PC-9 (cell line): Measurements from ENCODE around the gene ZNF282. TPM values are rescaled to one million over a fixed set of nuclear protein-coding genes. Genes with fewer than 3 reads are reported as not detected.

Source experiments
- BruUV-seq: library from RNA; stranded (reverse); fragments of 400-500 nt; replicated peaks from 2 replicates; lab custom pipeline; 2021; lab: Mats Ljungman, UMichigan
- CTCF ChIA-PET: fragments of 300-600 bp; sonication (Branson Sonifier 250); formaldehyde crosslinking; loops from one replicate; lab custom pipeline; 2022; ENCODE audit warnings: antibody characterized with exemption; lab: Charles Lee
- POLR2A ChIA-PET: fragments of 300-600 bp; sonication (Branson Sonifier 250); formaldehyde crosslinking; loops from one replicate; lab custom pipeline; 2022; ENCODE audit warnings: antibody characterized with exemption; ENCODE audit not compliant: unreplicated experiment; lab: Charles Lee
- DNase-seq, 2 experiments: peaks; one replicate each; pipeline versions ENCODE4 v3.0.0 to v3.0.0-alpha.2; 2015 to 2022; ENCODE audit warnings: mixed read lengths in 1 of 2
- H2AFZ ChIP-seq: fragments of 200-600 bp; sonication (generic); 2 replicates; pipeline ENCODE4 v1.8.1; 2017; ENCODE audit warnings: antibody characterized with exemption
- H3F3A ChIP-seq: fragments of 200-600 bp; sonication (generic); 2 replicates; pipeline ENCODE4 v1.8.1; 2017; ENCODE audit warnings: antibody characterized with exemption, mild to moderate bottlenecking, low read depth; ENCODE audit not compliant: insufficient read depth
- H3K27ac ChIP-seq: fragments of 200-600 bp; sonication (generic); 2 replicates; pipeline ENCODE4 v1.6.1; 2016; ENCODE audit warnings: mixed run types
- H3K27me3 ChIP-seq: fragments of 200-600 bp; sonication (generic); 2 replicates; pipeline ENCODE4 v1.6.1; 2016; ENCODE audit warnings: low read depth, mixed run types; ENCODE audit not compliant: insufficient read depth
- H3K36me3 ChIP-seq: fragments of 200-600 bp; sonication (generic); 2 replicates; pipeline ENCODE4 v1.6.1; 2016; ENCODE audit warnings: low read depth, mixed run types
- H3K4me1 ChIP-seq: fragments of 200-600 bp; sonication (generic); replicated peaks from 2 replicates; pipeline ENCODE4 v1.6.1; 2016; ENCODE audit warnings: mixed run types; ENCODE audit not compliant: insufficient read depth
- H3K4me2 ChIP-seq: fragments of 200-600 bp; sonication (generic); 2 replicates; pipeline ENCODE4 v1.6.1; 2017; ENCODE audit warnings: mixed run types
- H3K4me3 ChIP-seq: fragments of 200-600 bp; sonication (generic); 2 replicates; pipeline ENCODE4 v1.6.1; 2016; ENCODE audit warnings: mixed run types
- H3K79me2 ChIP-seq: fragments of 200-600 bp; sonication (generic); 2 replicates; pipeline ENCODE4 v1.6.1; 2017; ENCODE audit warnings: low read depth, mixed run types
- H3K9me2 ChIP-seq: fragments of 200-600 bp; sonication (generic); 2 replicates; pipeline ENCODE4 v1.8.1; 2017; ENCODE audit warnings: mild to moderate bottlenecking; ENCODE audit not compliant: insufficient read depth
- H3K9me3 ChIP-seq: fragments of 200-600 bp; sonication (generic); 2 replicates; pipeline ENCODE4 v1.8.1; 2016; ENCODE audit warnings: low read depth; ENCODE audit not compliant: insufficient read depth
- H4K20me1 ChIP-seq: fragments of 200-600 bp; sonication (generic); 2 replicates; pipeline ENCODE4 v1.8.1; 2017; ENCODE audit not compliant: insufficient read depth
- CTCF ChIP-seq: fragments of 200-600 bp; sonication (generic); conservative IDR thresholded peaks from 2 replicates; pipeline ENCODE4 v1.6.1; 2017; ENCODE audit warnings: mixed run types, antibody characterized with exemption, mild to moderate bottlenecking, moderate library complexity
- EZH2 ChIP-seq: fragments of 200-600 bp; sonication (generic); IDR thresholded peaks from 2 replicates; pipeline ENCODE4 v1.8.0; 2017; ENCODE audit warnings: antibody characterized with exemption, low read depth
- intact Hi-C: fragments of 100-400 bp; cut with micrococcal nuclease; formaldehyde crosslinking; loops from one replicate; pipeline ENCODE4 v1.10.0; 2022; ENCODE audit not compliant: unreplicated experiment
- total RNA-seq: library from RNA; stranded (reverse); gene quantifications from 2 replicates; pipeline ENCODE4 v1.2.3, GENCODE V29; 2021

The ZNF282 gene
- total RNA-seq, 1 experiment from 2014 or later, result 35.9 TPM

- Histone ChIP-seq H3K27ac (no peak overlapping the region), H3K4me1 (peaks cover 7% of the 10 kb centered on the region; the same call in 1 of the 2 replicates), H4K20me1 (peaks cover 4% of the 10 kb centered on the region; the same call in 1 of the 2 replicates), H3K9me2 (no peaks in the 10 kb centered on the region), H3K79me2 (no peaks in the 10 kb centered on the region), H3K27me3 (no peaks in the 10 kb centered on the region), H3F3A (peaks cover 26% of the 10 kb centered on the region), H2AFZ (no peak overlapping the region), H3K9me3 (no peaks in the 10 kb centered on the region), H3K36me3 (peaks cover 20% of the 10 kb centered on the region), H3K4me2 (no peak overlapping the region), H3K4me3 (no peak overlapping the region)
- intact Hi-C loops, result no loop called here
- TF ChIP-seq CTCF (no peak), EZH2 (no peak)
- peak in 1 of 2 experiments; percentile 13 for DNase-seq
- BruUV-seq, result no TSS peak
- ChIA-PET POLR2A (no interaction called here), CTCF (no interaction called here)
These were observed 61.2 kb downstream of the ZNF282 start for GRCh38 chr7:149256568-149256967.

- no peak overlapping the region for H3K4me2 ChIP-seq
- intact Hi-C loops, result no loop called here
- no peak overlapping the region for H2AFZ ChIP-seq
- H3K27ac ChIP-seq, result no peak overlapping the region
- H3K36me3 ChIP-seq, result peaks cover 14% of the 10 kb centered on the region
- DNase-seq, result peak in 1 of 2 experiments; percentile 41
- H3K4me3 ChIP-seq, result no peak overlapping the region
- no peaks in the 10 kb centered on the region for H3K79me2 ChIP-seq
- no peaks in the 10 kb centered on the region for H3K9me2 ChIP-seq
- no peaks in the 10 kb centered on the region for H3K9me3 ChIP-seq
- ChIA-PET POLR2A (no interaction called here), CTCF (no interaction called here)
- no TSS peak for BruUV-seq
- no peaks in the 10 kb centered on the region for H3K27me3 ChIP-seq
- peaks cover 28% of the 10 kb centered on the region for H3F3A ChIP-seq
- no peak for TF ChIP-seq EZH2
- TF ChIP-seq CTCF, result no peak
- peaks cover 7% of the 10 kb centered on the region; the same call in 1 of the 2 replicates for H3K4me1 ChIP-seq
- peaks cover 1% of the 10 kb centered on the region; the same call in 1 of the 2 replicates for H4K20me1 ChIP-seq
These were observed 61.8 kb downstream of the ZNF282 start for GRCh38 chr7:149257146-149257545.

- Histone ChIP-seq H3K9me3 (no peaks in the 10 kb centered on the region), H3K4me2 (peak overlapping the region; percentile 90), H3K9me2 (no peaks in the 10 kb centered on the region), H3K4me1 (peaks cover 16% of the 10 kb centered on the region; the same call in 1 of the 2 replicates), H3K79me2 (peaks cover 19% of the 10 kb centered on the region), H3K27me3 (no peaks in the 10 kb centered on the region), H3K4me3 (peak overlapping the region; percentile 89), H3F3A (peaks cover 33% of the 10 kb centered on the region), H2AFZ (peak overlapping the region; percentile 90), H4K20me1 (peaks cover 4% of the 10 kb centered on the region), H3K36me3 (0 out of 2 replicates have a peak, but pooled peaks cover 8% of the 10 kb centered on the region), H3K27ac (peak overlapping the region; percentile 74)
- no peak for TF ChIP-seq EZH2
- TF ChIP-seq CTCF, result no peak
- DNase-seq, result peak; percentile 23 to 66
- BruUV-seq, result TSS peak; percentile 86
- intact Hi-C loops, result loop anchor here (1.0 to 2.0 kb wide), 3 partner anchors 23 to 161 kb away; partner anchors contain the start of genes ZNF212 and ZNF282
- ChIA-PET POLR2A (interaction anchor here (0.6 to 0.7 kb wide), 2 partner anchors 24 to 364 kb away, joined by 3 to 7 read pairs; no protein-coding TSS in a partner anchor), CTCF (interaction anchor here (0.6 to 2.4 kb wide), 7 partner anchors 24 to 479 kb away, joined by 3 to 10 read pairs (median 5); partner anchors contain the start of gene ZNF282)
These were observed 66.0 kb downstream of the ZNF282 start for GRCh38 chr7:149261316-149261828.
